Fibroblast of skin of back (primary cell): ENCODE results near the gene MROH2A.
"Not testable (repeated sequence)": the region's sequence is repeated elsewhere in the genome, so short reads cannot be mapped to it uniquely, and the experiment has no call there.

ENCODE experiments used
- DNase-seq: peaks from one replicate; pipeline ENCODE4 v3.0.0-alpha.2; 2013

MROH2A gene

DNA sequence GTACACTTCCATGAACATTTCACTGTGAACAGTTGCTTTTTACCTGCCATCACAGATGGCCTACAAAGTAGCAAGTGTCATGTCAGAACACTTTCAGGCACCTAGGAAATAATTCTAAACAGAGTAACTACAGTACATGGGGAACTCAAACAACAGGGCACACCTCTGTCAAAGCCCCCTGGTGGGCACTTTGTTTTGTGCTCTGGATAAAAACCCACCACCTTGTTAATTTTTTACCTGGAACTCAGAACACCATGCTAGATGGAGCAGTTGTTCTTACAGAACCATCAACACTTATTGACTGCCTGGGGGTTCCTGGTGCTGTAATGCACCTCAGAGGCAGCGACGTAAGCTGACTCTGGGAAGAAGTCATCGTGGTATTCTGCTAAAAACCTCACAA is 87.7 kb downstream of the MROH2A start:
- no peak for DNase-seq

DNA sequence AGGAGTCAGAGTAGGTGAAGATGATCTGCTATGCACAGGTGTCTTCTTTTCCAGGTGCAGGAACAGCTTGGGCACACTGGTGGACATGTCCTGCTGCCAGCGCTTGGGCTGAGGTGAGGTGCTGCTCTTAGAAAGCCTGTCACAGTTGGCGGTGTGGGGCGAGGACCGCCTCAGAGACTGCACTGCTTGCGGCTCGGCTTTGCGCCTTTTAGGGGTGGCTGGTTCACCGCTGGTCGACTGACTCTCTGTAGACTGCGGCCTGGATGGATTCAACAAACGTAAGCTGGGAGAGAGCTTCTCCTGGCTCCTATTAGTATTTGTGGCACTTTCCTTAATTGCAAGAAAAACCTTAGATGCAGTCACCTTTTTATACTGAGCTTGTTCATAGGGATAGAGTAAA is 88.3 kb downstream of the MROH2A start:
- DNase-seq: no peak

DNA sequence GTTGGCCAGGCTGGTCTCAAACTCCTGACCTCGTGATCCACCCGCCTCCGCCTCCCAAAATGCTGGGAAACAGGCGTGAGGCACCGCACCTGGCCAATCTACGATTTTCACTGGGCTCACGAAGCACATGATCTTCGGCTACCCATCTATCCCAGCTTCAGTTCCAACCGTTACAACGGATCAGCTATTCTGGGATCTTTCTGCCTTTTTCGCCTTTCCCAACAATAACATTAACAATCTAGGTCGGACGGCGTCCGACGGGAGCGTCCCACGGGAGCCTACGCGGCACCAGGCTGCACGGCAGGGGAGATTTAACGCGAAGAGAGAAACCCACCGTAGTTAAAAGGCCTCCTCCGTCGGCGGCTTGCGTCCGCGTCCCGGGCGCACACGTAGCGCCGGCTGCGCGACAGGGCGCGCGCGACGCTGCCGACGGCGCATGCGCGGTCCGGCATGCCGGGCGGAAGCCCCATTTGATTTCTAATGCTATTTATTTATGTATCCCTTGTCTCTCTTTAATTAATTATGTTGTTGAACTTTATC is 89.9 kb downstream of the MROH2A start, which contains the start of gene MSL3B:
TSS of gene MSL3B (minus strand) at position 394 of the 540 bp plus-strand sequence.
- DNase-seq: peak; percentile 65

DNA sequence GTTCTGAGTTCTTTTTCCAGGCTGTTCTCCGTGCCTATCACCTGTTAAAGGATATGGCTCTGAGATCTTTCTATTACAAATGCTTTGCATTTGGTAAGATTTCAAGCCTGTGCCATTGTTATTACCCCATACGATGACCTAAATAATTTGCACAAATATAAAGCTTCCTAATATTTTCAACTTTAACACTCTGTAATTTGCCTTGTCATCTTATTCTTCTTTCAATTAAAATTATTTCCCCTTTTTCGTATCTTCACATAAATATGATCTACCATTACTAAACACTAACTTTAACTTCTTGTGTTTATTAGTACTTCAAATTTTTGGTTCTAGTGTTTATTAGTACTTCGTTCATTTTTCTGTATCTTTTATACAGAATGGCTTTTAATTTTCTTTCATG is 93.3 kb downstream of the MROH2A start:
- DNase-seq: no peak

DNA sequence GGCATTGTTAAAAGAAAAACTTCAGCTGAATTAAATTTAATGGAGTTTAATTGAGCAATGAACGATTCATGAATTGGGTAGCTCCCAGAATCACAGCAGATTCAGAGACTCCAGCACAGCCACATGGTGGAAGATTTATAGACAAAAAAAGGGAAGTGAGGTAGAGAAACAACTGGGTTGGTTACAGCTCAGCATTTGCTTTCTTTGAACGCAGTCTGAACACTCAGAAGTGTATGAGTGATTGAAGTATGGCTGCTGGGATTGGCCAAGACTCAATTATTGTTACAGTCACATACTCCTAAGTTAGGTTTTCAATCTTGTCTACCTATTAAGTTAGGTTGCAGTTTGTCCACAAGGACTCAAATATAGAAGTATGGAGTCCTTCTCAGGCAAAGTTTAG is 94.0 kb downstream of the MROH2A start:
- not testable (repeated sequence) for DNase-seq

DNA sequence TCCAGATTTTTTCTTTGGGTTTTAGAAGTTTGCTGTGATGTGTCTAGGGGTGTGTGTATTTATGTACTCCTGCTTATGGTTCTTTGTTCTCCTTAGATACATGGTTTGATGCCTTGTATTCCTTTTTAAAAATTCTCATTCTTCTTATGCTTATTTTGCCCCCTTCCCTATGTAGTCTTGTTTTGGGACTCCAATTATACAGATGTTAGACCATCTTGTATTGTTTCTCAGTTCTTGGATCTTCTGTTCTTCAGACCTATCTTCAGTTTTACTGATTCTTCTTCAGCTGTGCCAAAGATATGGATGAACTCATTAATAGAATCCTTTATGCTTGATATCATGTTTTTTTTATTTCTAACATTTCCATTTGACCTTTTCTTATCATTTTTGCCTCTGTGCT is 104.2 kb downstream of the MROH2A start:
- no peak for DNase-seq
